ENCODE data around the gene CRIP3.

Gene CRIP3

GRCh38 chr6:43282636-43283513 is 25.8 kb downstream of the CRIP3 start:
- ChIA-PET CTCF (interaction anchor here (1.5 kb wide), 1 partner anchor 8 kb away, joined by 3 read pairs; no protein-coding TSS in a partner anchor), POLR2A (no interaction called here)
- no peaks in the 10 kb centered on the region for H3K9me3 ChIP-seq (ENCODE audit: control insufficient read depth, insufficient read depth, low read depth, low read length)
- H3K4me1 ChIP-seq (ENCODE audit: control insufficient read depth, insufficient read depth, low read length), result no peaks in the 10 kb centered on the region
- H3K4me3 ChIP-seq (ENCODE audit: low read depth, low read length), result no peak overlapping the region
- H3K36me3 ChIP-seq (ENCODE audit: control insufficient read depth in 2 of 2, insufficient read depth in 1 of 2, low read length in 2 of 2), result no peaks in the 10 kb centered on the region
- no peak overlapping the region for H3K27ac ChIP-seq (ENCODE audit: extremely low read depth, low read depth, low read length)
- TF ChIP-seq ZFP37 (tag by site-specific recombination; IDR thresholded peaks at IDR 0.05), result no peak
- TF ChIP-seq ZFHX2 (tag by site-specific recombination; conservative IDR thresholded peaks at IDR 0.05), result peak; percentile 52
- TF ChIP-seq ZNF843 (tag by site-specific recombination; IDR thresholded peaks at IDR 0.05), result no peak
- TF ChIP-seq ZNF394 (tag by site-specific recombination; IDR thresholded peaks at IDR 0.05; ENCODE audit: borderline replicate concordance), result no peak
- TF ChIP-seq ZSCAN5A (tag by site-specific recombination; IDR thresholded peaks at IDR 0.05), result no peak
- peak; percentile 100 for TF ChIP-seq ZNF513 (tag by site-specific recombination; IDR thresholded peaks at IDR 0.05)
- no peak for TF ChIP-seq YY1 (tag by site-specific recombination; IDR thresholded peaks at IDR 0.05)
- peak; percentile 84 for TF ChIP-seq EGR2 (tag by site-specific recombination; IDR thresholded peaks at IDR 0.05; ENCODE audit: low read depth)
- TF ChIP-seq ZNF785 (tag by site-specific recombination; IDR thresholded peaks at IDR 0.05), result no peak
- no peak for TF ChIP-seq ZIC2 (tag by site-specific recombination; IDR thresholded peaks at IDR 0.05)
- no peak for TF ChIP-seq PBX3 (CRISPR knock-in tag; IDR thresholded peaks at IDR 0.05)
- no peak for TF ChIP-seq OVOL3 (tag by site-specific recombination; IDR thresholded peaks at IDR 0.05)
- TF ChIP-seq ZBTB8A (tag by site-specific recombination; IDR thresholded peaks at IDR 0.05), result no peak
- no peak for TF ChIP-seq ZNF514 (tag by site-specific recombination; IDR thresholded peaks at IDR 0.05)
- no peak for TF ChIP-seq BCL11A (tag by site-specific recombination; IDR thresholded peaks at IDR 0.05; ENCODE audit: low read depth)
- TF ChIP-seq ZNF629 (tag by site-specific recombination; IDR thresholded peaks at IDR 0.05), result no peak

GRCh38 chr6:43282060-43282459 is 26.6 kb downstream of the CRIP3 start:
- POLR2A ChIA-PET, result no interaction called here
- Histone ChIP-seq H3K4me1 (ENCODE audit: control insufficient read depth, insufficient read depth, low read length) (no peaks in the 10 kb centered on the region), H3K36me3 (ENCODE audit: control insufficient read depth in 2 of 2, insufficient read depth in 1 of 2, low read length in 2 of 2) (no peaks in the 10 kb centered on the region), H3K4me3 (ENCODE audit: low read depth, low read length) (no peak overlapping the region), H3K9me3 (ENCODE audit: control insufficient read depth, insufficient read depth, low read depth, low read length) (no peaks in the 10 kb centered on the region), H3K27ac (ENCODE audit: extremely low read depth, low read depth, low read length) (no peak overlapping the region)
- CTCF ChIA-PET, result interaction anchor here (0.6 to 1.5 kb wide), 2 partner anchors 8 to 38 kb away, joined by 3 read pairs; no protein-coding TSS in a partner anchor
- TF ChIP-seq ZNF677 (tag by site-specific recombination; IDR thresholded peaks at IDR 0.05), result peak; percentile 98
- no peak for TF ChIP-seq ZBTB48 (tag by site-specific recombination; IDR thresholded peaks at IDR 0.05)

GRCh38 chr6:43280234-43280633 is 28.4 kb downstream of the CRIP3 start:
- H3K4me3 ChIP-seq (ENCODE audit: low read depth, low read length), result no peak overlapping the region
- H3K36me3 ChIP-seq (ENCODE audit: control insufficient read depth in 2 of 2, insufficient read depth in 1 of 2, low read length in 2 of 2), result no peaks in the 10 kb centered on the region
- CTCF ChIA-PET, result interaction anchor here (0.6 to 2.1 kb wide), 2 partner anchors 16 to 29 kb away, joined by 3 to 6 read pairs; no protein-coding TSS in a partner anchor
- no peak overlapping the region for H3K27ac ChIP-seq (ENCODE audit: extremely low read depth, low read depth, low read length)
- POLR2A ChIA-PET, result no interaction called here
- H3K9me3 ChIP-seq (ENCODE audit: control insufficient read depth, insufficient read depth, low read depth, low read length), result no peaks in the 10 kb centered on the region
- no peaks in the 10 kb centered on the region for H3K4me1 ChIP-seq (ENCODE audit: control insufficient read depth, insufficient read depth, low read length)
- TF ChIP-seq ZNF354C (tag by site-specific recombination; IDR thresholded peaks at IDR 0.05; ENCODE audit: borderline replicate concordance, low read depth), result no peak
- peak; percentile 87 for TF ChIP-seq ZNF664 (tag by site-specific recombination; IDR thresholded peaks at IDR 0.05)
